Measurements from ENCODE around the gene NR5A1. TPM values are rescaled to one million over a fixed set of nuclear protein-coding genes. Genes with fewer than 3 reads are reported as not detected.

The NR5A1 gene
- total RNA-seq, 4 donors from 2014 or later: 0.15 to 0.51 TPM; not detected in 2

GRCh38 chr9:124486778-124487259, 20.4 kb downstream of the NR5A1 start:
- TF ChIP-seq POLR2A (IDR thresholded peaks at IDR 0.05) (no peak), CTCF (IDR thresholded peaks at IDR 0.05) (no peak)
- 42 to 66% methylated on average over 16 to 17 of the region's 17 CpGs for WGBS, 2 donors
- no peak overlapping the region for H3K4me3 ChIP-seq (ENCODE audit: low read depth, poor library complexity, severe bottlenecking)
- DNase-seq (ENCODE audit: low spot score in 2 of 2): no peak
- intact Hi-C loops (cut with DNase I; ENCODE audit: low total_unique reads): no loop called here

DNA sequence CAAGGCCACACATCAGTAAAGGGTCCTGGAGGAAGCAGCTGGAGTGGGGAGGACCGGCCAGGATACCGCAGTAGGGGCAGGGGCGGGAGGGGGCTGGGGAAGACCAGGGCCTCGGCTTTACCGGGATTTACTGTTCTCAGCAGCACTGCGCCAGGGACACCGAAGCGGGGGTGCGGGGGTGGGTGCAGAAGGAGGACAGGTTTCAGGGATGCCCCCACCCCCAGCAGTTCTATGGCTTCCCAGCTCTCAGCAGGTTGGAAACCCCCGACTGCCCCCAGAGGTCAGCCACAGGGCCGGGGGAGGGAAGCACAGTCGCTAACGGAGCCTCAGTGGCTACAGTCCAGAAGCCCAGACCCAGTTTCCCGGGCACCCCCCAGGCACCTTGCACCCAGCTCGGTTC, 21.3 kb downstream of the NR5A1 start:
- 52 to 67% methylated on average over 12 to 13 of the region's 15 CpGs for WGBS, 2 donors
- intact Hi-C loops (cut with DNase I; ENCODE audit: low total_unique reads): no loop called here
- TF ChIP-seq POLR2A (IDR thresholded peaks at IDR 0.05): no peak
- no peak for TF ChIP-seq CTCF (IDR thresholded peaks at IDR 0.05)
- DNase-seq (ENCODE audit: low spot score in 2 of 2): no peak
- H3K4me3 ChIP-seq (ENCODE audit: low read depth, poor library complexity, severe bottlenecking): no peak overlapping the region

- H3K4me3 ChIP-seq (ENCODE audit: low read depth, poor library complexity, severe bottlenecking): no peak overlapping the region
- TF ChIP-seq POLR2A (IDR thresholded peaks at IDR 0.05) (no peak), CTCF (IDR thresholded peaks at IDR 0.05) (no peak)
- WGBS, 2 donors: 71 to 84% methylated on average over 10 to 12 of the region's 13 CpGs
- no peak for DNase-seq (ENCODE audit: low spot score in 2 of 2)
- intact Hi-C loops (cut with DNase I; ENCODE audit: low total_unique reads): no loop called here
These were observed 22.0 kb downstream of the NR5A1 start for GRCh38 chr9:124485201-124485600.

GRCh38 chr9:124483481-124483880, 23.7 kb downstream of the NR5A1 start:
- H3K4me3 ChIP-seq (ENCODE audit: low read depth, poor library complexity, severe bottlenecking): no peak overlapping the region
- TF ChIP-seq CTCF (IDR thresholded peaks at IDR 0.05) (no peak), POLR2A (IDR thresholded peaks at IDR 0.05) (no peak)
- intact Hi-C loops (cut with DNase I; ENCODE audit: low total_unique reads): no loop called here
- no peak for DNase-seq (ENCODE audit: low spot score in 2 of 2)
- WGBS, 2 donors: 97% methylated on average over 9 of the region's 9 CpGs

DNA sequence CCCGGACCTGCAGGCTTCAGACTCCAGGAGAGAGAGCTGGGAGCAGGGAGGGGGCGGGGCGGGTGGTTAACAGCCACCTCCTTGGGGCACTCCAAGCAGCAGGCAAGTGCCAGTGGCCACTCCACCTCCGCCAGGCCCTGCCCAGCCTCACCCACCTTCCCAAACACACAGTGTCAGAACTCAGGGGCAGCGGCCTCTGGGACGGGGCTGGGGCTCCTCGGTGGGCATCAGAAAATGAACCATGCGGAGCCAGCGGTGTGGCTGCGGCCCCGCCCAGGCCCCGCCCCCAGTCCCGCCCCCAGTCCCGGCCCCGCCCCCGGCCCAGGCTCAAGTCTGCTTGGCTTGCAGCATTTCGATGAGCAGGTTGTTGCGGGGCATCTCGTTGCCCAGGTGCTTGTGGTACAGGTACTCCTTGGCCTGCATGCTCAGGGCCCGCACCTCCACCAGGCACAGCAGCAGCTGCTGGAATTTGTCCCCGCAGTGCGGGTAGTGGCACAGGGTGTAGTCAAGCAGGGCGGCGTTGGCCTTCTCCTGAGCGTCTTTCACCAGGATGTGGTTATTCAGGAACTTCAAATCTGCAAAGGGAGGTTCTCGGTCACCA, 24.7 kb downstream of the NR5A1 start:
- TF ChIP-seq CTCF (IDR thresholded peaks at IDR 0.05): no peak
- TF ChIP-seq POLR2A (IDR thresholded peaks at IDR 0.05): no peak
- intact Hi-C loops (cut with DNase I; ENCODE audit: low total_unique reads): no loop called here
- no peak for DNase-seq (ENCODE audit: low spot score in 2 of 2)
- WGBS, 2 donors: 47 to 85% methylated on average over 4 to 14 of the region's 26 CpGs
- H3K4me3 ChIP-seq (ENCODE audit: low read depth, poor library complexity, severe bottlenecking): no peak overlapping the region

GRCh38 chr9:124481115-124481514, 26.1 kb downstream of the NR5A1 start:
- no peak for DNase-seq (ENCODE audit: low spot score in 2 of 2)
- TF ChIP-seq CTCF (IDR thresholded peaks at IDR 0.05): no peak
- TF ChIP-seq POLR2A (IDR thresholded peaks at IDR 0.05): no peak
- no peak overlapping the region for H3K4me3 ChIP-seq (ENCODE audit: low read depth, poor library complexity, severe bottlenecking)
- intact Hi-C loops (cut with DNase I; ENCODE audit: low total_unique reads): no loop called here
- 41 to 62% methylated on average over 10 to 17 of the region's 17 CpGs for WGBS, 2 donors
